ENCODE results near the gene ITGBL1.

The ITGBL1 gene

DNA sequence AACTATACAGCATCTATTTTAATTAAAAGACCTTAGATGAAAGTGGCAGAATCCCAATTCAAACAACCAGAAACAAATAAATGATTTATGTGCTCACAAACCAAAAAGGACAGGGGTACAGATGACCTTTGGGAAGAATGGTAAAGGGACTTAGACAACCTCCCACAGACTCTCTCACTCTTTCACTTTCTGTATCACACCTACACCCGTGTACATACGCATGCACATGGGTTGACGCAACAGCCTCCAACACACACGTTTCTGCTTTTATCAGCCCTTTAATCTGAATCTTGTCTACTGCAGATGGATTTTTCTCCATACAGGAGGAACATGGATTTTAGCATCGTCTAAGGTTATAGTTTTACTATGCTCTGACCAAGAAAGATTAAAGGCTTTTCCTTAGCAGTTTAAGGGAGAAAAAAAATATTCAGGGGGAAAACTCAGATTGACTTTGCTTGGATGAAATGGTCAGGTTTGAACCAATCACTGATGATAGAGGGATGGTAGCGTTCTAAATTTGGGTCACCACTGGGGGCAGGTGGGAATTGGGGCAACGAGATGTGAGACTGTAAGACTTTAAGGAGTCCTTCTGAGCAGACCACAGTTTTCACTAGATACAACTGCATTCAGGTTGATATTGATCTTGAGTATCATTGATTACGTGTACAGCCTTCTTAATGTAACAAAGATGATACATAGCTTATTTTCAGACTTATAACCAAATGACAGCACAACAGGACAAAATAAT is 166.1 kb downstream of the ITGBL1 start:
- DNase-seq (ENCODE audit: insufficient read length) (no peak), FAIRE-seq (no peak)
- TF ChIP-seq POLR2A (IDR thresholded peaks at IDR 0.05; ENCODE audit: low read depth, low read length), result no peak
- no peak for TF ChIP-seq TAF1 (IDR thresholded peaks at IDR 0.05; ENCODE audit: borderline replicate concordance, low read depth, low read length)
- TF ChIP-seq POLR2AphosphoS5 (IDR thresholded peaks at IDR 0.05; ENCODE audit: low read depth, low read length), result no peak

DNA sequence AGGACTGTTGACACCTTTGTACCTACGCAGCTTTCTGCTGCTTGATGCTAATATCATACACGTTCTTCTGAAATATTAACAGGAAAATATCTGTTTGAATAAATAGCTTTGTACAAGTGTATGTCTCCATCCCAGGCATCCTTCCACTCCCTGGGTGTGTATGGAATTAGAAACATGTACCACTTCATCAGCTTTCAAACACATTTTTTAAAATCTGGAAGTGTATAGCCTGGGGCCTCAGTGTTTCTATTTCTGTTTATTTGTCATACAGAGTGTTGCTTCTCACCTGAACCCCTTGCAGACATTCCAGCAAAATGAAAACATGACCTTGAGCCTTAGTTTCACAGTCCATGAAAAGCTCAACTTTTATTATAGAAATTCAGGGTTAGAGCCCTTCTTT is 168.6 kb downstream of the ITGBL1 start:
- TF ChIP-seq POLR2A (IDR thresholded peaks at IDR 0.05; ENCODE audit: low read depth, low read length) (no peak), TAF1 (IDR thresholded peaks at IDR 0.05; ENCODE audit: borderline replicate concordance, low read depth, low read length) (no peak), POLR2AphosphoS5 (IDR thresholded peaks at IDR 0.05; ENCODE audit: low read depth, low read length) (no peak)
- no peak for DNase-seq (ENCODE audit: insufficient read length)
- FAIRE-seq, result no peak

DNA sequence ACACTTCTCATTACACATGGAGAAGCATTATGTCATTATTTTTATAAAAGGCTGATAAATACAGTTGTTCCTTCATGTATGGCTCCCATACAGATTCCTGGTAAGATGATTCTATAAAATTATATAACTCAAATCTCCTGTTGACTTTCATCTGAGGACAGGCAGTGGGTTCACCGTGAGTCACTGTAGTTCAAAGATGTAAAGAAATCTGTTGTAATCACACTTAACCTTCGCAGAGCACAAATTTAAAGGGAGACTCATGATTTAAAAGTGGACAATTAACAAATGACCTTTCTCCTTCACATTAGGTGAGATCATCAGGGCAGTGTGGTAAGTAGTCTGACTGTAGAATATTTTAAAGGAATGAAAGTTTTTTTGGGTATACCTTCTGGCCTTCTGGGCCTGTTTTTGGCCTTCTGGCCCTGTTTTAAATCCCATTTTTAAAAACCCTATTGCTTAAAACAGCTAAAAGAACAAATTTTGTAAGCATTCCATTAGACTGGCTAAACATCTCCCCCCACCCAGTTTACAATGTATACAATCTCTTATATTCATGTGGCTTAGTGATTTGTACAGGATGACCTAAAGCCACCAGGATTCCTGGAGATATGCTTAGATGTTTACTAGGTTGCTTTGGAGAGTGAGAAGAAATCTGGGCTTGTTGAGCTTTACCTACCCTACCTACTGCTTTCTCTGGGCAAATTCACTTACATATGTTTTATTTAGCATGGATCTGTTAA is 171.2 kb downstream of the ITGBL1 start:
- no peak for FAIRE-seq
- TF ChIP-seq POLR2AphosphoS5 (IDR thresholded peaks at IDR 0.05; ENCODE audit: low read depth, low read length) (no peak), TAF1 (IDR thresholded peaks at IDR 0.05; ENCODE audit: borderline replicate concordance, low read depth, low read length) (no peak), POLR2A (IDR thresholded peaks at IDR 0.05; ENCODE audit: low read depth, low read length) (no peak)
- DNase-seq (ENCODE audit: insufficient read length), result no peak

DNA sequence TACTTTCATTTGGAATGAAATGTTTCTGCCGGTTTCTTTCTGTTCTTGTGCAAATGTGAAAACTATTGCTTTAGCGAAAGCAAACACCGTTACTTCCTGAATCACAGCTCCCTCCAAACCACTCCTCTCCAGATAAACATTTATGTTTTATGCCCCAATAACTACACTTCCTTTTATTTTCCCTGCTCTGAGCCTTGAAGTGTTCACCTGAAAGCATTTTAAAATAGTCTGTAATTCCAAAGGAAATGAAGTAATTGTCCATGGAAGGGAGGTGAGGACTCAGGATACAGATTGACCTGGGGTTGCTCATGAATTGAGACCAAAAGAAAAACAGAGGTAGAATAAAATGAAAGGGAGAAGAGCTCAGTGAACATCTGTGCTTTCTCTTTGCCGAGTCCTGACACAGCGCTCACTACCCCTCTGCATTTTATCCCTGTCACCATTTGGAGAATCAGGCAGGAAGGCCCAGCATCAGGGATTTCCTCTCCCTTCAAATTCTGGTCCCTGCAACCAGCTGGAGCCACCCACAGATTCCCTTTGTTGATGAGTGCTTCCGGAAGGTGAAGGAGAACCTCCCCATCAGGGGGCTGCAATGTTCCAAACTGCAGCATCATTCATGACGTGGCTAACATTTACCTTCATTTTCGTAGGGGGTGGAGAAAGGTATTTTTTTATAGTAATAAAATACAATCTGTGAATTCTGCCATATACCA is 171.9 kb downstream of the ITGBL1 start:
- no peak for FAIRE-seq
- TF ChIP-seq POLR2A (IDR thresholded peaks at IDR 0.05; ENCODE audit: low read depth, low read length), result no peak
- TF ChIP-seq POLR2AphosphoS5 (IDR thresholded peaks at IDR 0.05; ENCODE audit: low read depth, low read length), result no peak
- no peak for TF ChIP-seq TAF1 (IDR thresholded peaks at IDR 0.05; ENCODE audit: borderline replicate concordance, low read depth, low read length)
- no peak for DNase-seq (ENCODE audit: insufficient read length)

DNA sequence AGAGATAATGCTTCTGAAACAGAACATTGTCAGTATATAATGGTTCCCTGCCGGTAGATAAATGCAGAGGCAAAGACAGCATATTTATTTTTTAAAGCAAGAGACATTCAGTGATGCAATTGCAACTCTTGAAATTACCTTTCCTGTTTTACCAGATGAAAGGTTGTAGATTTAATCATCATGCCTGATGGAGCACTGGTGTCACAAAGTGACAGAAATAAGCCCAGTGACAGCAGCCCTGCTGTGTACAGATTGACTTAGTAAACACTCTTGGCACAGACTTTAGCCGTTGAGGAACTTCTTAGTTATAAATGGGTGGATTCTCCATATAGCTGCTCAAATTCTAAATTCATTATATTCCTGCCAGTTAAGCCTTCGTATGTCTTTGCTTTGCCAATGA is 172.5 kb downstream of the ITGBL1 start:
- TF ChIP-seq TAF1 (IDR thresholded peaks at IDR 0.05; ENCODE audit: borderline replicate concordance, low read depth, low read length) (no peak), POLR2A (IDR thresholded peaks at IDR 0.05; ENCODE audit: low read depth, low read length) (no peak), POLR2AphosphoS5 (IDR thresholded peaks at IDR 0.05; ENCODE audit: low read depth, low read length) (no peak)
- no peak for DNase-seq (ENCODE audit: insufficient read length)
- no peak for FAIRE-seq

DNA sequence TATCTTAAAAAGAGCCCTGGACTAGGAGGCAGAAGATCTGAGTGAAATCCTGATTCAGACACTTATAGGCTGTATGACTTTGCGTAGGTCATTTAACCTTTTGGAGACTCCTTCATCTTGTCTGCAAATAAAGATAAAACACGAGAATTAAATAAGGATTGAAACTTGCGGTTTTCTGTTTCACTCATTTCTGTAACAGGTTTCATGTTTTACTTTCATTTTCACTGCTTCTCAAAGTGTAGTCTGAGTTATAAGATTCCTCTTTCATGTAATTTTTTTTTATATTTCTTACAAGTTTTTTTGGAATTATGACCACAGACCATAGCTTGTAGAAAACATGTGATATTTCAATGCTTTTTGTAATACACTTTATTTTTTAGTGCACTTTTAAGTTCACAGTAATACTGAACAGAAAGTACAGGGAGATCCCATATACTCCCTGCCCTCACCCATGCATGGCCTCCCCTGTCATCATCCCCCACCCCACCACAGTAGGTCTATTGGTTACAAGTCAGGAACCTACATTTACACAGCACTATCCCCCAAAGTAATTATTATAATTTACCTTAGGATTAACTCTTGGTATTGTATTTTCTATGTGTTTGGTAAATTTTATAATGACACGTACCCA is 174.6 kb downstream of the ITGBL1 start:
- DNase-seq (ENCODE audit: insufficient read length) (no peak), FAIRE-seq (peak; percentile 63)
- TF ChIP-seq POLR2A (IDR thresholded peaks at IDR 0.05; ENCODE audit: low read depth, low read length) (no peak), POLR2AphosphoS5 (IDR thresholded peaks at IDR 0.05; ENCODE audit: low read depth, low read length) (no peak), TAF1 (IDR thresholded peaks at IDR 0.05; ENCODE audit: borderline replicate concordance, low read depth, low read length) (no peak)

DNA sequence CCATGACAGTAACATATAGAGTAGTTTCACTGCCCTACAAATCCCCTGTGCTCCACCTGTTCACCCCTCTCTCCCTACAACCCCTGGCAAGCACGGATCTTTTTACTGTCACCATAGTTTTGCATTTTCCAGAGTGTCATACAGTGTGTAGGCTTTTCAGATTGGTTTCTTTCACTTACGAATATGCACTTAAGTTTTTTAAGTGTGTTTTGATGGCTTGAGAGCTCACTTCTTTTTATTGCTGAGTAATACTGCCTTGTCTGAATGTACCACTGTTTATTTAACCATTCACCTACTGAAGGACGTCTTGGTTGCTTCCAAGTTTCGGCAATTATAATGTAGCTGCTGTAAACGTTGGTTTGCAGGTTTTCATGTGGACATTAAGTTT is 175.1 kb downstream of the ITGBL1 start:
- no peak for FAIRE-seq
- DNase-seq (ENCODE audit: insufficient read length), result no peak
- no peak for TF ChIP-seq TAF1 (IDR thresholded peaks at IDR 0.05; ENCODE audit: borderline replicate concordance, low read depth, low read length)
- TF ChIP-seq POLR2A (IDR thresholded peaks at IDR 0.05; ENCODE audit: low read depth, low read length), result no peak
- no peak for TF ChIP-seq POLR2AphosphoS5 (IDR thresholded peaks at IDR 0.05; ENCODE audit: low read depth, low read length)

DNA sequence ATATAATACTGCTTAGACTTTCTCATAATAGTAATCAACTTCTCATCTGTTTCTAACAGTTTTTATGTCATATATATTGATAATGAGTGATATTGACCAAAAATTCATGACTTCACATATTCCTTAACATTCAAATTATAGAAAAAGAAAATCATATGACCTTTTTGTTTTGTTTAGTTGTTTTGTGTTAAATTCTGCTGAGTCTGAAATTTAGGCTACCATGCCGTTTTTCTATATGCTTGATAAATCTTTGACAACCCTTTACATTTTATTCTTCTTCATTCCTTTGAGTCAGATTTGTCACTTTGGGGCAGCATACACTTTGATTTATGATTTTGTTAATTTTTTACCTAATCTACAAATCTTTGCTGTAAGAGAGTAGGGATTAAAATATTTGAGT is 176.4 kb downstream of the ITGBL1 start:
- FAIRE-seq, result no peak
- TF ChIP-seq POLR2AphosphoS5 (IDR thresholded peaks at IDR 0.05; ENCODE audit: low read depth, low read length), result no peak
- no peak for TF ChIP-seq POLR2A (IDR thresholded peaks at IDR 0.05; ENCODE audit: low read depth, low read length)
- no peak for TF ChIP-seq TAF1 (IDR thresholded peaks at IDR 0.05; ENCODE audit: borderline replicate concordance, low read depth, low read length)

DNA sequence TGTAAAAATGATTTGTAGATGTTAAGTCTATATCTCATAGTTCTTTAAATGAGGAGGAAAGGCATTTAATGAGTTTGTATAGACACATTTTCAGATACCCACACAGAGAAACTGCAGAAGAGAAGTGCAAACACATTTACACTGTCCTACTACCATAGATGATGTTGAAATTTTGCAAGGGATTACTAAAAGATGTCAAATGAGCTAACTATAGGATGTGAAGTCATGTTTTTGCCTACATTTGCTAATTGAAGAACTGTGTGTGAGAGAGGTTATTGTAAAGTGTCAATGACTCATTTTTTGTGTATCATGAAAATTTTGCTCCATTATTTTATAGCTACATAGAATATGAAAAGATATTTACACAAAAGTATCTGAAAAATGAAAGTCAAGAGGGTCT is 178.9 kb downstream of the ITGBL1 start:
- TF ChIP-seq POLR2AphosphoS5 (IDR thresholded peaks at IDR 0.05; ENCODE audit: low read depth, low read length) (no peak), TAF1 (IDR thresholded peaks at IDR 0.05; ENCODE audit: borderline replicate concordance, low read depth, low read length) (no peak), POLR2A (IDR thresholded peaks at IDR 0.05; ENCODE audit: low read depth, low read length) (no peak)
- FAIRE-seq (no peak), DNase-seq (ENCODE audit: insufficient read length) (no peak)

More for the DNA sequence above, 176.4 kb downstream of the ITGBL1 start:
- DNase-seq (ENCODE audit: insufficient read length), result no peak

DNA sequence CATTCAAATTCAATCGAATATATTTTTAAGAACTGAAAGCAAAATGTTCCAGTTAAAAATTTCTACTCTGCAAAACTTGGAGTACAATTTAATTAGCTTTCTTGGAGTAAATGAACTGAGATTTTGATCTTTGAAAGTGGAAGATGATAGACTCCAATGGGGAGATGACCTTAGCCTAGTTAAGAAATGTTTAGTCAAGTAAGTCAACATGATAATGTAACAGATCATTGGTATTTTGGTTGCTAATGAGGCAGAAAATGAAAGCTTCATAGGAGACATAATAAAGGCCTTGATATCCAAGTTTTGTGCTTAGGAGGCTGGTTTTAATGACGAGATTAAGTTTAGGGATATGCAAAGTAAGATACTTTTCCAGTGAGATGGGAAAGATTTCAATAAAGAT is 181.7 kb downstream of the ITGBL1 start:
- TF ChIP-seq POLR2AphosphoS5 (IDR thresholded peaks at IDR 0.05; ENCODE audit: low read depth, low read length), result no peak
- no peak for TF ChIP-seq TAF1 (IDR thresholded peaks at IDR 0.05; ENCODE audit: borderline replicate concordance, low read depth, low read length)
- no peak for TF ChIP-seq POLR2A (IDR thresholded peaks at IDR 0.05; ENCODE audit: low read depth, low read length)
- no peak for DNase-seq (ENCODE audit: insufficient read length)
- no peak for FAIRE-seq

DNA sequence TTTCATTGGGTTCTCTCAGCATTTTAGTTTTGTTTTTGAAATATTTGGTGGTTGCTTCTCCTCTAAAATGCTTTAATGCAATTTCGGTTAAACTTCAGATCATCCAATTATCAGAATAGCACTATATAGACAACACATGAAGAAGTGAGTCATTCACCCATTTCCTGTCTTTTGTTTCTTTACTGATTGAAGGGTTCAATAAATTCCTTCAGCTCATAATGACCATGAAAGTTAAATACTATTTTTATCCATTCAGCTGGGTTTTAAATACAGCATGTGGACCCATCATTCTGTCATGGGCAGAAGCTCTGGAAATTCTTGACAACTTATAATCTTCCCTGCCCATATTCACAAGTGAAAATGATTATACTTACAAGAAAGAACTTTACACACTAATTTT is 187.2 kb downstream of the ITGBL1 start:
- FAIRE-seq (no peak), DNase-seq (ENCODE audit: insufficient read length) (no peak)
- TF ChIP-seq TAF1 (IDR thresholded peaks at IDR 0.05; ENCODE audit: borderline replicate concordance, low read depth, low read length) (no peak), POLR2A (IDR thresholded peaks at IDR 0.05; ENCODE audit: low read depth, low read length) (no peak), POLR2AphosphoS5 (IDR thresholded peaks at IDR 0.05; ENCODE audit: low read depth, low read length) (no peak)
